ENCODE data around the gene PLEKHA1.

PLEKHA1 gene

DNA sequence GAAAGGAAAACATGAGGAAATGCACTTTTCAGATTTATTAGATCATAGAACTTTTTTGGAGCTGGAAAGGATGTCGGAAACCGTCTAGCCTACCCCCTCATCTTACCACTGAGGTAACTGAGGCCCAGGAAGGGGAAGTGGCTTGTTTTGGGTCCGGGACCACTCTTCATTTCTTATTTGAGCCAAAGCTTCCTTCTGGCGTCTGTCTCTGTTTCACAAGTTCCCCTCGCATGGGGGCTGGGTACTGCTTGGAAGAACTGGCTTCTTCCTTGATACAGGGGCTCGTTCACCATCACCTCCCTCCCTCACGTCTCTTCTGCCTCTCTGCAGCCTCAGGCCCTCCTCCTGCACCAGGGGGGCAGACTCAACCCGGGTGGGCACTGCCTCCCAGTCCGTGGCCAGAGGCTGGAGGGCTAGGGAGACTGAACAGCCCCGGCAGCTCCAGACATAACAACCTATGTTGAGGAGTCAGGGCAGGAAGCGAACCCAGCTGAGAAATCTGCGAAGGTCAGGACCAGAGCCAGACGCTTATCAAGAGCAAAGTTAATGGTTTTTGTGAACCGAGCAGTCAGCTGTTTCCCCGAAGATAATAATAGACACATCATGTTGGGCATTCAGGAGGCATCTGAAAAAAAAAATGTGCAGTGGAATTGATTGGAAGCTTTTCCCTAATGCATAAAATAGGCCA is 99.8 kb downstream of the PLEKHA1 start:
- DNase-seq (ENCODE audit: low read depth, low spot score) = no peak
- Histone ChIP-seq H3K27me3 (ENCODE audit: insufficient read depth, insufficient read length) (no peaks in the 10 kb centered on the region), H3K4me3 (ENCODE audit: insufficient read length, low read depth) (no peak overlapping the region), H3K9ac (ENCODE audit: insufficient read length, low read depth) (no peak overlapping the region), H3K4me1 (ENCODE audit: insufficient read depth, insufficient read length) (peaks cover 6% of the 10 kb centered on the region), H3K9me3 (ENCODE audit: insufficient read depth, low read length) (no peaks in the 10 kb centered on the region), H3K36me3 (ENCODE audit: insufficient read depth, insufficient read length, low read length) (no peaks in the 10 kb centered on the region)
- no peak for TF ChIP-seq ZNF274 (IDR thresholded peaks at IDR 0.05; ENCODE audit: low read depth, low read length)
- no peak for TF ChIP-seq SUZ12 (IDR thresholded peaks at IDR 0.05; ENCODE audit: extremely low read depth, insufficient read depth, insufficient read length)
- no peak for TF ChIP-seq YY1 (IDR thresholded peaks at IDR 0.05; ENCODE audit: insufficient read depth, insufficient read length)

- Histone ChIP-seq H3K36me3 (ENCODE audit: insufficient read depth, insufficient read length, low read length) (no peaks in the 10 kb centered on the region), H3K4me3 (ENCODE audit: insufficient read length, low read depth) (no peak overlapping the region), H3K9ac (ENCODE audit: insufficient read length, low read depth) (no peak overlapping the region), H3K4me1 (ENCODE audit: insufficient read depth, insufficient read length) (peaks cover 6% of the 10 kb centered on the region), H3K9me3 (ENCODE audit: insufficient read depth, low read length) (no peaks in the 10 kb centered on the region), H3K27me3 (ENCODE audit: insufficient read depth, insufficient read length) (no peaks in the 10 kb centered on the region)
- DNase-seq (ENCODE audit: low read depth, low spot score) = no peak
- no peak for TF ChIP-seq ZNF274 (IDR thresholded peaks at IDR 0.05; ENCODE audit: low read depth, low read length)
- no peak for TF ChIP-seq YY1 (IDR thresholded peaks at IDR 0.05; ENCODE audit: insufficient read depth, insufficient read length)
- TF ChIP-seq SUZ12 (IDR thresholded peaks at IDR 0.05; ENCODE audit: extremely low read depth, insufficient read depth, insufficient read length) = no peak
Measured at GRCh38 chr10:122475100-122475499, 100.6 kb downstream of the PLEKHA1 start.

DNA sequence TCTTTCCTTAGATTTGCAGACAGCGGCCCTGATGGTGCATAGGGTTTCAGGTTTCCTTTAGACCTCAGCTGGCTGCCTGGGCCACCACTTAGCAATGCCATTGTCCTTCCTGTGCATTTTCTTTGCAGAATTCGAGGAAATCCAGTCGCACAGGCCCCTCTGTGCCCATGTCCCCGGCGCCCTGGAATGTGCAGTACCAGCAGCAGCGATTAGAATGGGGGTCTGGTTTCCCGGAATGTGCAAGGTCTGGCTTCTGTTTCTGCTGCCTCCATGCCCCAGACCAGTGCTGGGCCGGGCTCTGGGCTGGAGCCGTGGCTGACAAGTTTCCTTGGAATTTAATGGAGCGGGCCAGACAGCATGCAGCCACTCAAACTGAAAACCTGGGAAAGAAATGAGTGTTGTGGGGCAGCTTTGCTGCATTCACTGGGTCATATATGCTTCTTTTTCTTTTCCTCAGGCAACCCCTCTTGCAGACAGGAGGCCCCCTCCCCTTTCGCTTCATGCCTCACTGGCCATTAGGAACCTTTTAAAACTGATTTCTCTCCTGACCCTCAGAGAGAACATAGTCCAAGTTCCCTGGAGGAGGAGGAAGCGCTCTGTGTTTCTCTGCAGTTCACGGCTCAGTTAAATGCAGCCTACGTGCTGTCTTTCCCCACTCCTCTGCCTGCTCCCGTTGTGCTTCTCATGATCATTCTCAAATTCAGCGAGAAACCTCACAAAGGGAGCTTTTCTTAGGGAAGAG is 101.3 kb downstream of the PLEKHA1 start:
- H3K27me3 ChIP-seq (ENCODE audit: insufficient read depth, insufficient read length) = no peaks in the 10 kb centered on the region
- H3K4me3 ChIP-seq (ENCODE audit: insufficient read length, low read depth) = no peak overlapping the region
- no peaks in the 10 kb centered on the region for H3K9me3 ChIP-seq (ENCODE audit: insufficient read depth, low read length)
- no peak for TF ChIP-seq ZNF274 (IDR thresholded peaks at IDR 0.05; ENCODE audit: low read depth, low read length)
- DNase-seq (ENCODE audit: low read depth, low spot score) = no peak
- no peak overlapping the region for H3K9ac ChIP-seq (ENCODE audit: insufficient read length, low read depth)
- peaks cover 6% of the 10 kb centered on the region for H3K4me1 ChIP-seq (ENCODE audit: insufficient read depth, insufficient read length)
- H3K36me3 ChIP-seq (ENCODE audit: insufficient read depth, insufficient read length, low read length) = no peaks in the 10 kb centered on the region

- Histone ChIP-seq H3K27me3 (ENCODE audit: insufficient read depth, insufficient read length) (no peaks in the 10 kb centered on the region), H3K4me1 (ENCODE audit: insufficient read depth, insufficient read length) (peaks cover 6% of the 10 kb centered on the region), H3K9me3 (ENCODE audit: insufficient read depth, low read length) (peaks cover 4% of the 10 kb centered on the region; the same call in 1 of the 2 replicates), H3K4me3 (ENCODE audit: insufficient read length, low read depth) (no peak overlapping the region), H3K36me3 (ENCODE audit: insufficient read depth, insufficient read length, low read length) (no peaks in the 10 kb centered on the region), H3K9ac (ENCODE audit: insufficient read length, low read depth) (no peak overlapping the region)
- DNase-seq (ENCODE audit: low read depth, low spot score) = no peak
- no peak for TF ChIP-seq YY1 (IDR thresholded peaks at IDR 0.05; ENCODE audit: insufficient read depth, insufficient read length)
- TF ChIP-seq SUZ12 (IDR thresholded peaks at IDR 0.05; ENCODE audit: extremely low read depth, insufficient read depth, insufficient read length) = no peak
- no peak for TF ChIP-seq ZNF274 (IDR thresholded peaks at IDR 0.05; ENCODE audit: low read depth, low read length)
Measured at GRCh38 chr10:122476333-122476695, 101.8 kb downstream of the PLEKHA1 start.

DNA sequence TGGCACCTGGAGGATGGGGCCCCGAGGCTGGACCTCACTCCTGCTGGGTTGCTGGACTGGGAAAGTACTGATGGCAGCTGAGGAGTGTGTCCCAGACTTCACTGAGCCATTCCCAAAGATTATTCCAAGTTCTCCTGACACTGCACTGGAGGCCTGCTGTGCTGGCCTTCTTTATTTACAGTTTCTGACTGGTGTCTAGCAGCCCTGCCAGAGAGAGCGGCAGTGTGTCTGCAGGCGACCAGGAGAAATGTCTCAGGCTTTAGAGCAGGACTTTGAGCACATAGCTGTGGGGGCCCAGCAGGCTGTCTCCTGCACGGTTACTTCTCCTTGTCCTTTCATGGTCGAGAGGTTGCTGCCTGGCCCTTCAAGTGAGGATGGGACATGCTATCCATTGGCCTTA is 102.9 kb downstream of the PLEKHA1 start:
- no peak for DNase-seq (ENCODE audit: low read depth, low spot score)
- Histone ChIP-seq H3K27me3 (ENCODE audit: insufficient read depth, insufficient read length) (no peaks in the 10 kb centered on the region), H3K36me3 (ENCODE audit: insufficient read depth, insufficient read length, low read length) (no peaks in the 10 kb centered on the region), H3K9ac (ENCODE audit: insufficient read length, low read depth) (no peak overlapping the region), H3K9me3 (ENCODE audit: insufficient read depth, low read length) (peaks cover 7% of the 10 kb centered on the region; the same call in 1 of the 2 replicates), H3K4me1 (ENCODE audit: insufficient read depth, insufficient read length) (peaks cover 6% of the 10 kb centered on the region), H3K4me3 (ENCODE audit: insufficient read length, low read depth) (no peak overlapping the region)
- TF ChIP-seq ZNF274 (IDR thresholded peaks at IDR 0.05; ENCODE audit: low read depth, low read length) = no peak
- TF ChIP-seq YY1 (IDR thresholded peaks at IDR 0.05; ENCODE audit: insufficient read depth, insufficient read length) = no peak
- TF ChIP-seq SUZ12 (IDR thresholded peaks at IDR 0.05; ENCODE audit: extremely low read depth, insufficient read depth, insufficient read length) = no peak

DNA sequence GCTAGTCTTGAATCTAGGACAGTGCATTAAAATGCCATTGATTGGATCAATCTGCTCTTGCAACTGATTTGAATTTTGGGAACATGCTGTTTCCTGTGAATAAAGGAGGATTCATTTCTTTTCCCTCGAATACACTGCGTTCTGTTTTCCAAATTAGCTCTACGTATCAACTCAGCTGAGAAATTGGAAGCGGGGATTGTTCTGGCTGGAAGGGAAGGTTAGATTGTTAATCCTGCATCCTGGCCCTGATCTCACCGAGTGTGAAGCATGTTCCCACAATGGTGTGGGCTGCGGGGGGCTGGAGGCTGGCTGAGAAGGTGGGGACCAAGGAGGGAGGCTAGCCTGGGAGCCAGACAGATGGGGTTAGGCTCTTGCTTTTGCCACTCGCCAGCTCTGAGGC is 104.5 kb downstream of the PLEKHA1 start:
- Histone ChIP-seq H3K4me3 (ENCODE audit: insufficient read length, low read depth) (no peak overlapping the region), H3K9me3 (ENCODE audit: insufficient read depth, low read length) (peaks cover 7% of the 10 kb centered on the region; the same call in 1 of the 2 replicates)
- no peak for DNase-seq (ENCODE audit: low read depth, low spot score)

GRCh38 chr10:122480146-122480833 is 105.8 kb downstream of the PLEKHA1 start:
- Histone ChIP-seq H3K27me3 (ENCODE audit: insufficient read depth, insufficient read length) (no peaks in the 10 kb centered on the region), H3K9me3 (ENCODE audit: insufficient read depth, low read length) (peaks cover 7% of the 10 kb centered on the region; the same call in 1 of the 2 replicates), H3K4me3 (ENCODE audit: insufficient read length, low read depth) (no peak overlapping the region), H3K36me3 (ENCODE audit: insufficient read depth, insufficient read length, low read length) (no peaks in the 10 kb centered on the region), H3K4me1 (ENCODE audit: insufficient read depth, insufficient read length) (peaks cover 2% of the 10 kb centered on the region), H3K9ac (ENCODE audit: insufficient read length, low read depth) (no peak overlapping the region)
- TF ChIP-seq ZNF274 (IDR thresholded peaks at IDR 0.05; ENCODE audit: low read depth, low read length) = no peak
- no peak for TF ChIP-seq YY1 (IDR thresholded peaks at IDR 0.05; ENCODE audit: insufficient read depth, insufficient read length)
- TF ChIP-seq SUZ12 (IDR thresholded peaks at IDR 0.05; ENCODE audit: extremely low read depth, insufficient read depth, insufficient read length) = no peak
- no peak for DNase-seq (ENCODE audit: low read depth, low spot score)

More for the DNA sequence above, 104.5 kb downstream of the PLEKHA1 start:
- H3K4me1 ChIP-seq (ENCODE audit: insufficient read depth, insufficient read length) = peaks cover 5% of the 10 kb centered on the region
- no peaks in the 10 kb centered on the region for H3K27me3 ChIP-seq (ENCODE audit: insufficient read depth, insufficient read length)
- no peaks in the 10 kb centered on the region for H3K36me3 ChIP-seq (ENCODE audit: insufficient read depth, insufficient read length, low read length)
- H3K9ac ChIP-seq (ENCODE audit: insufficient read length, low read depth) = no peak overlapping the region
- TF ChIP-seq SUZ12 (IDR thresholded peaks at IDR 0.05; ENCODE audit: extremely low read depth, insufficient read depth, insufficient read length) (no peak), YY1 (IDR thresholded peaks at IDR 0.05; ENCODE audit: insufficient read depth, insufficient read length) (no peak), ZNF274 (IDR thresholded peaks at IDR 0.05; ENCODE audit: low read depth, low read length) (no peak)

Measured in NT2/D1 (cell line).